Hematopoietic multipotent progenitor cell treated with erythropoietin and hydrocortisone succinate and interleukin-3 and kit ligand, for 15 days (in vitro differentiated cells): Measurements from ENCODE around the gene EZR.

Source experiments
- DNase-seq: peaks from one replicate; pipeline ENCODE4 v3.0.0-alpha.2; 2015; ENCODE audit warnings: low spot score

The EZR gene

GRCh38 chr6:158725704-158726103 is 93.5 kb downstream of the EZR start:
- DNase-seq = no peak

- no peak for DNase-seq
Measured at GRCh38 chr6:158722176-158722729, 96.9 kb downstream of the EZR start.

GRCh38 chr6:158718461-158719046 is 100.6 kb downstream of the EZR start:
- DNase-seq = no peak

GRCh38 chr6:158717341-158718330 is 101.5 kb downstream of the EZR start:
- DNase-seq = no peak
